Right renal cortex interstitium (tissue), 3 donors: ENCODE results near the gene CEP135. TPM values are rescaled to one million over a fixed set of nuclear protein-coding genes. Genes with fewer than 3 reads are reported as not detected.
"Not testable (repeated sequence)": the region's sequence is repeated elsewhere in the genome, so short reads cannot be mapped to it uniquely, and the experiment has no call there.

Source experiments
- DNase-seq, 3 donors: peaks; one replicate each; pipeline ENCODE4 v3.0.0-alpha.2; 2013; ENCODE audit warnings: low read depth in 3 of 3, low spot score in 2 of 3
- polyA plus RNA-seq, 3 donors: library from polyadenylated mRNA; unstranded; fragments of 120-200 nt; gene quantifications; one replicate each; pipeline ENCODE4 v1.2.1, GENCODE V29; 2013; ENCODE audit not compliant: insufficient read length in 3 of 3

CEP135 gene
- polyA plus RNA-seq = 10 to 100 TPM; 12.4 to 13.3 (median 13.3) TPM

GRCh38 chr4:55948726-55949481, at the start of gene CEP135:
Gene CEP135, plus strand, starts transcription at chr4:55948945. Its CDS starts 3,186 bp downstream, at chr4:55952131.
- DNase-seq = peak; percentile 77 to 86 (median 85)

GRCh38 chr4:55902677-55903076, 46.1 kb upstream of the CEP135 start:
- no peak for DNase-seq

- no peak for DNase-seq
Observed at GRCh38 chr4:55903577-55903976, 45.2 kb upstream of the CEP135 start.

GRCh38 chr4:55904576-55904975, 44.2 kb upstream of the CEP135 start:
- DNase-seq = no peak

- no peak for DNase-seq
Observed at GRCh38 chr4:55906323-55906722, 42.4 kb upstream of the CEP135 start.

GRCh38 chr4:55906989-55907388, 41.8 kb upstream of the CEP135 start:
- DNase-seq = no peak

- DNase-seq = no peak
Observed at GRCh38 chr4:55907469-55907868, 41.3 kb upstream of the CEP135 start.

GRCh38 chr4:55910140-55910539, 38.6 kb upstream of the CEP135 start:
- DNase-seq = no peak

GRCh38 chr4:55912249-55912648, 36.5 kb upstream of the CEP135 start:
- DNase-seq = no peak

- no peak for DNase-seq
Observed at GRCh38 chr4:55920571-55920970, 28.2 kb upstream of the CEP135 start.

GRCh38 chr4:55921093-55921492, 27.7 kb upstream of the CEP135 start:
- no peak for DNase-seq

GRCh38 chr4:55925241-55925640, 23.5 kb upstream of the CEP135 start:
- DNase-seq = no peak

GRCh38 chr4:55926610-55927009, 22.1 kb upstream of the CEP135 start:
- DNase-seq = no peak

GRCh38 chr4:55927803-55928437, 20.8 kb upstream of the CEP135 start:
- DNase-seq = no peak

- DNase-seq = no peak
Observed at GRCh38 chr4:55928846-55929245, 19.9 kb upstream of the CEP135 start.

- no peak for DNase-seq
Observed at GRCh38 chr4:55931043-55931442, 17.7 kb upstream of the CEP135 start.

GRCh38 chr4:55931833-55932232, 16.9 kb upstream of the CEP135 start:
- DNase-seq = no peak

- no peak for DNase-seq
Observed at GRCh38 chr4:55932511-55932910, 16.2 kb upstream of the CEP135 start.

- no peak for DNase-seq
Observed at GRCh38 chr4:55933611-55934010, 15.1 kb upstream of the CEP135 start.

GRCh38 chr4:55935907-55936306, 12.8 kb upstream of the CEP135 start:
- not testable (repeated sequence) for DNase-seq

GRCh38 chr4:55938481-55938880, 10.3 kb upstream of the CEP135 start:
- DNase-seq = no peak

GRCh38 chr4:55939421-55939820, 9.3 kb upstream of the CEP135 start:
- DNase-seq = no peak
